Pancreas (tissue), 10 donors: ENCODE results near the gene NADK. TPM values are rescaled to one million over a fixed set of nuclear protein-coding genes. Genes with fewer than 3 reads are reported as not detected.
A peak's percentile ranks its signal among the peaks of the same experiment; 100 is the strongest.
"Not testable (repeated sequence)": the region's sequence is repeated elsewhere in the genome, so short reads cannot be mapped to it uniquely, and the experiment has no call there.

Experiments
- ATAC-seq, 4 donors: fragments of 200-7000 bp; cut with Tn5 transposase; one replicate each; pipeline versions ENCODE4 v1.8.0 to v1.9.1; 2020; ENCODE audit warnings: mild to moderate bottlenecking in 4 of 4, moderate library complexity in 4 of 4
- DNase-seq, 6 donors: peaks; one replicate each; pipeline ENCODE4 v3.0.0-alpha.2; 2020
- FAIRE-seq: peaks from 2 replicates; lab custom pipeline; 2012; peaks lifted over from hg19 to GRCh38; lab: Jason Lieb, UNC
- H3K27ac ChIP-seq, 4 donors: fragments of 200-600 bp; sonication (generic); 1 replicate in 3 of 4; 2 replicates in 1 of 4; pipeline versions ENCODE4 v1.5.0 to v1.8.0; 2020
- H3K27me3 ChIP-seq, 4 donors: fragments of 200-600 bp; one replicate each; pipeline ENCODE4 v1.8.0; 2021
- H3K36me3 ChIP-seq, 3 donors: fragments of 200-600 bp; sonication (generic) in 1 of 3; one replicate each; pipeline versions ENCODE4 v1.5.0 to v1.8.0; 2020 to 2021
- H3K4me1 ChIP-seq, 3 donors: fragments of 200-600 bp; one replicate each; pipeline ENCODE4 v1.8.0; 2021
- H3K4me3 ChIP-seq, 4 donors: fragments of 200-600 bp; sonication (generic) in 2 of 4; one replicate each; pipeline versions ENCODE4 v1.5.0 to v1.8.0; 2020 to 2021
- H3K9me3 ChIP-seq, 4 donors: fragments of 200-600 bp; one replicate each; pipeline ENCODE4 v1.8.0; 2021
- CTCF ChIP-seq, 4 donors: fragments of 200-600 bp; sonication (generic) in 3 of 4; IDR thresholded peaks; one replicate each; pipeline versions ENCODE4 v1.5.0 to v1.8.0; 2021; ENCODE audit warnings: antibody characterized with exemption in 4 of 4
- WGBS, 2 donors: extraction: QIAGEN DNeasy Blood & Tissue Kit; methylation state at CpG; one replicate each; pipeline ENCODE4 v1.1.7; 2013; 5-methylcytosine and 5-hydroxymethylcytosine counted together
- intact Hi-C, 3 donors: fragments of 100-400 bp; cut with DNase I; formaldehyde crosslinking; loops; one replicate each; pipeline versions ENCODE4 v1.11.1 to v1.14.2; 2022
- polyA plus RNA-seq, 2 donors: library from polyadenylated mRNA; stranded (reverse); fragments of 200-250 nt; gene quantifications; one replicate each; pipeline ENCODE4 v1.2.3, GENCODE V29; 2013
- total RNA-seq, 6 donors: library from RNA; stranded (reverse); fragmentation: NEBNext Ultra II Directional in 4 of 6; extraction: Animal tissue kit (Norgen Biotek cat#: 25700) in 4 of 6; gene quantifications; one replicate each; pipeline versions ENCODE4 v1.2.1 to v1.2.4, GENCODE V29; 2021 to 2023
- donor health status: healthy with polysubstance abuse.
- donor health status: DM: no; HTN: no; CAD: no; lungs with moderate emphysema.
- donor health status: DM: no; HTN: no; CAD: no.
- donor health status: control.
- donor health status: control.
- donor health status: Bipolar disorder and iron deficiency.
- donor health status: DM: yes; HTN: yes; CAD: no.
- donor health status: DM: no; HTN: no; CAD: no.
- donor health status: DM: no; HTN: no; CAD: no.
- donor health status: DM: yes; HTN: yes; CAD: no.

NADK gene
- total and polyA plus RNA-seq, 8 donors, result 27.8 to 63.3 (median 40.1) TPM

- H3K36me3 ChIP-seq, intact Hi-C loops, DNase-seq, H3K4me3 ChIP-seq, H3K27me3 ChIP-seq, H3K9me3 ChIP-seq, H3K4me1 ChIP-seq, FAIRE-seq, H3K27ac ChIP-seq: not testable (repeated sequence)
- WGBS, 2 donors, result 86 to 90% methylated on average over 5 to 12 of the region's 22 CpGs
- peak in 2 of 4 donors; percentile 6 to 16 for ATAC-seq
Observed at GRCh38 chr1:1738799-1739337, 39.4 kb downstream of the NADK start.

DNA sequence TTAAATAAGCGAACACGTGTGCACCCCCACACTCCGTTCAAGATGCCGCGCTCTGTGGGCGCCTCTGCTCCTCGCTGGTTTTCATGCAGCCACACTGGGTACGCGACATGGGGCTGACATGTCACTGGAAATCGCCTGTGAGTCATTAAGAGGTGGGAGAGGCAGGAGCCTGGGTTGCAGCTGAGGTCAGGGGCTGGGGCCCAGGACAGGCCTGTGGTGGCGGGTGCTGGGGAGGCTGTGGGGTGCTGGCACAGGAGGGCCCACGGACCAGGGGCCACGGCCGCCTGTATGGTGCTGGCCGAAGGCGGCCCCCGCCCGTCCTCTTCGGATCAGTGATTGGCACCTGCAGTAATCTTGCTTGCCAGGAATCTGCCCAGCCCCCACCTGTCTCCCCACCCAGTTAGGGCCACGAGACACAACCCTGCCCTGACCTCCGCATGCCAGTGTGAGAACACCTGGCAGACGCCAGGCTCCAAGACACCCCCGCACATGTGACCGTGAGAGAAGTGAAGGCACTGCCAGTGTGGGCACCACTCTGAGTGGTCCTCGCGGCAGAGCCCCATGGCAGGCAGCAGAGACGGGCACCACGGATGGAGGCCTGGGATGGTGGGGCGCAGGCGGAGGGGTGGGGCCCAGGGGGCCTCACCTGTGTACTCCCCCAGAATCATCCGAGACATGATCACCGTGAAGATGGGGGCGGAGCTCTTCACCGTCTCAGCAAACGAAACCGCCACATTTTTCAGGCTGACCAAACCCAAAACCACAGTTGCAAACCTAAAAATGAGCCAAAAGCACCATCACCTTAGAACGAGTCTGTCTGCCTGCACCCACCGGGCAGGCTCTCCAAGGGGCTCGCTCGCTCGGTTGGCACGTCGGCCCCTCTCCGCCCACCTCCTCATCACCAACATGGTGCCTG, 40.3 kb downstream of the NADK start:
- H3K4me3 ChIP-seq, H3K4me1 ChIP-seq, FAIRE-seq, H3K27me3 ChIP-seq, H3K9me3 ChIP-seq, H3K36me3 ChIP-seq, intact Hi-C loops, H3K27ac ChIP-seq: not testable (repeated sequence)
- DNase-seq (peak in 1 of 6 donors; percentile 76), ATAC-seq (peak in 1 of 4 donors; percentile 33)
- WGBS, 2 donors, result 94% methylated on average over 14 to 32 of the region's 44 CpGs

GRCh38 chr1:1732381-1732780, 45.9 kb downstream of the NADK start:
- H3K36me3 ChIP-seq, result peaks cover 0 to 5% (median 5%) of the 10 kb centered on the region in 3 donors
- H3K9me3 ChIP-seq, result no peaks in the 10 kb centered on the region
- H3K4me1 ChIP-seq, result no peaks in the 10 kb centered on the region
- H3K4me3 ChIP-seq, result no peak overlapping the region
- no peak for ATAC-seq
- intact Hi-C loops, result no loop called here
- TF ChIP-seq CTCF (IDR thresholded peaks at IDR 0.05), result no peak
- DNase-seq, result no peak
- FAIRE-seq, result no peak
- H3K27ac ChIP-seq, result no peak overlapping the region
- 91 to 92% methylated on average over 16 to 17 of the region's 17 CpGs for WGBS, 2 donors
- no peaks in the 10 kb centered on the region for H3K27me3 ChIP-seq

DNA sequence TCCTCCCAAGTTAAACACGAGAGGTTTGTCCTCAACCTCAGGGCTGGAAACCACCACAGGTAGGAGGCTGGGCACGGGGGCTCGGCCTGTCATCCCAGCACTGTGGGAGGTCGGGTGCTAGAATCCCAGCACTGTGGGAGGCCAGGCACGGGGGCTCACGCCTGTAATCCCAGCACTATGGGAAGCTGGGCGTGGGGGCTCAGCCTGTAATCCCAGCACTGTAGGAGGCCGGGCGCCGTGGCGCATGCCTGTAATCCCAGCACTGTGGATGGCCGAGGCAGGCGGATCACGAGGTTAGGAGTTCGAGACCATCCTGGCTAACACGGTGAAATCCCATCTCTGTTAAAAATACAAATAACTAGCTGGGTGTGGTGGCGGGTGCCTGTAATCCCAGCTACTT, 47.4 kb downstream of the NADK start:
- no peaks in the 10 kb centered on the region for H3K9me3 ChIP-seq
- no peak overlapping the region for H3K4me3 ChIP-seq
- H3K27me3 ChIP-seq, result no peaks in the 10 kb centered on the region
- ATAC-seq (no peak), DNase-seq (no peak), FAIRE-seq (no peak)
- H3K27ac ChIP-seq, result no peak overlapping the region
- TF ChIP-seq CTCF (IDR thresholded peaks at IDR 0.05), result no peak
- H3K4me1 ChIP-seq, result no peaks in the 10 kb centered on the region
- WGBS, 2 donors, result 89 to 93% methylated on average over 16 to 17 of the region's 17 CpGs
- peaks cover 0 to 5% (median 5%) of the 10 kb centered on the region in 3 donors for H3K36me3 ChIP-seq
- intact Hi-C loops, result no loop called here

DNA sequence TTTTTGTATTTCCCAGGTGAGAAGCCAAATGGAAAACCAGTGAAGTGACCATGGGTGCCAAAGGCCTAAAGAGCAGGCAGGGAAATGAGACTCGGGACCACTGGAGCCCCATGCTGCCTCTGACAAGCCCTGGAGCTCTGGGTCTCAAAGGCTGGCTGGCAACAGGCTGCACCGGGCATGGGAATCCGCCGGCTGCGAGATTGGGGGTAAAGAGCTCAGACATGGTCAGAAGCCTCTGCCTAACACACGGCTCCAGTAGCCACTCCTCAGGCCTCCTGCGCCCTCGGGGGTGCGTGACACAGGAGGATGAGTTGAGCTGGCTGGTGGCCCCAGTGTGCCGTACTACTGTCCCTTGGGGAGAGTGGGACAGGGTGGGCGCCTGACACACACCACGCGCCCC, 48.0 kb downstream of the NADK start:
- H3K36me3 ChIP-seq, H3K4me1 ChIP-seq, H3K27me3 ChIP-seq, H3K9me3 ChIP-seq, intact Hi-C loops, DNase-seq, H3K27ac ChIP-seq, H3K4me3 ChIP-seq, FAIRE-seq: not testable (repeated sequence)
- WGBS, 2 donors, result 77% methylated on average over 9 of the region's 13 CpGs; no CpG with 5 or more reads in 1 of the 2 donors
- ATAC-seq, result peak; percentile 8 to 81 (median 15)

GRCh38 chr1:1729116-1729816, 49.0 kb downstream of the NADK start:
- DNase-seq, H3K27ac ChIP-seq, intact Hi-C loops, FAIRE-seq, H3K9me3 ChIP-seq, H3K4me1 ChIP-seq, H3K27me3 ChIP-seq, H3K4me3 ChIP-seq, ATAC-seq, H3K36me3 ChIP-seq: not testable (repeated sequence)
- 91 to 96% methylated on average over 11 to 16 of the region's 18 CpGs for WGBS, 2 donors

DNA sequence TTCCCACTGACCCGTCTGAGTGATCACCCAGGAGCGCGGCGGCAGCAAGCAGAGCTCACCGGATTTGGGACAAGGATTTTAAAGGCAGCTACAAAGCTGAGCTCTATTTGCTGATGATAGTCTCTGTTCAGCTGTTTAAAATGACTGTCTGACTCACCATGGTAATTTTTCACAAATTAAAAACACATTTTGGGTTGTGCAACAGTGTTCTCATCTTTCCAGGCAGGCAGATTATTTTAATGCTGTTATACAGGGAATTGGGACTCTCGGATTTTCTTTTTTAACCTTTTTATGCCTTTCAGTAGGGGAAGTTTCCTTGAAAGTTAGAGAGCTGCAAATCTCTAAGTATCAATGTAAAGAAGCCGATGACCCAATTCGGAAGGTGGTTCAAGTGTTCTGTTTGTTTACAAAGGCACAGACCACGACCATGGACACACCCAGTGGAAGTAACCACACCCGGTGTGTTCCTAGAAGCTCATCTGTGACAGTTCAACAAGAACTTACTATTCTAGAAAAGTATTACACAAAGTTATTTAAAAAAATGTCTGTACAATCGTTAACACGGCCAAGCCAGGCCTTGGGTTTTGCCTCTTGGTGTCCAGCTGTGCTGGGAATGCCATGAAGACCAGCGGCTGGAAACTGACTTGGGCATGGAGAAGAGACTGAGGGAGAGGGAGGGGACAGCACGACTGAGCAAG, 49.8 kb downstream of the NADK start:
- H3K27ac ChIP-seq, H3K9me3 ChIP-seq, FAIRE-seq, ATAC-seq, H3K27me3 ChIP-seq, H3K4me3 ChIP-seq, H3K36me3 ChIP-seq, H3K4me1 ChIP-seq, intact Hi-C loops, DNase-seq: not testable (repeated sequence)
- 68 to 73% methylated on average over 8 to 14 of the region's 14 CpGs for WGBS, 2 donors

DNA sequence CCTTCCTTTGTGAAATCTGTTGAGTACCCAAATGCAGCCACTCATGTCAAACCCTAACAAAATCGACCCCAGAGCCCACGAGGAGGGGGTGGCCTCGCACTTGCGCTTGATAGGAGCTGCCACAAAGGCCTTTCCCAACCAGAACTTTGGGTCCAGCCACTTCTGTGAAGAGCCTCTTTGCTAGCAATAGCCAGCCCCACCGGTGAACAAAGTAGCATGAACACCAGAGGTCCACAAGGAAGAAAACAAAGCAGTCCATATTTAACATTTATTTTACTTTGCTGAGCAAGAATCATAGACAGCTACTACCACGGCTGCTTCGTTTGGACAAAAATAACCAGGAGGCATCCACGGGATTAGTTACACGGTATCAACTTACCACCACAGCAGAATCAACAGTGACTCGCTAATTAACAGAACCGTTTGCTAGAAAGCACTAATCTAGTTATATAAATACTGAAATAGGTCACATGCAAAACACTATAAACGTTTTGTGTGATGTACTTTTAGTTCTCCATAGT, 51.1 kb downstream of the NADK start:
- H3K36me3 ChIP-seq, H3K9me3 ChIP-seq, ATAC-seq, H3K4me3 ChIP-seq, H3K27ac ChIP-seq, H3K4me1 ChIP-seq, intact Hi-C loops, DNase-seq, FAIRE-seq, H3K27me3 ChIP-seq: not testable (repeated sequence)
- 75% methylated on average over 11 of the region's 12 CpGs for WGBS, 2 donors

- H3K36me3 ChIP-seq, H3K27ac ChIP-seq, H3K27me3 ChIP-seq, intact Hi-C loops, H3K4me1 ChIP-seq, FAIRE-seq, H3K4me3 ChIP-seq, ATAC-seq, DNase-seq, H3K9me3 ChIP-seq: not testable (repeated sequence)
- WGBS, 2 donors, result 96 to 97% methylated on average over 13 to 17 of the region's 17 CpGs
Observed at GRCh38 chr1:1726088-1726487, 52.2 kb downstream of the NADK start.
